HepG2 (cell line): Measurements from ENCODE around the gene CNMD. TPM values are rescaled to one million over a fixed set of nuclear protein-coding genes. Genes with fewer than 3 reads are reported as not detected.

ENCODE experiments used
- ATAC-seq: fragments of 200-7000 bp; cut with Tn5 transposase; 3 replicates; pipeline ENCODE4 v1.9.1; 2020; ENCODE audit warnings: mild to moderate bottlenecking, moderate library complexity
- BruUV-seq: library from RNA; stranded (reverse); fragments of 400-500 nt; replicated peaks from 2 replicates; lab custom pipeline; 2021; lab: Mats Ljungman, UMichigan
- CTCF ChIA-PET: fragments of 300-600 bp; formaldehyde crosslinking; extraction: SDS; loops from one replicate; lab custom pipeline; 2021; ENCODE audit warnings: low total read pairs, inconsistent platforms, low intra/inter-chr PET ratio; lab: Yijun Ruan, JAX
- POLR2A ChIA-PET: fragments of 350-600 bp; sonication (Branson Sonifier 250); formaldehyde crosslinking; loops from one replicate; lab custom pipeline; 2020; ENCODE audit warnings: antibody characterized with exemption, inconsistent platforms; lab: Yijun Ruan, JAX
- DNase-seq: peaks from one replicate; pipeline ENCODE4 v3.0.0-alpha.2; 2015; ENCODE audit warnings: low spot score
- FAIRE-seq: peaks from 3 replicates; lab custom pipeline; 2011; peaks lifted over from hg19 to GRCh38; lab: Jason Lieb, UNC
- H2AFZ ChIP-seq: one replicate; pipeline ENCODE4 v1.6.1; 2011; ENCODE audit warnings: low read length, inconsistent platforms
- H3K27ac ChIP-seq: fragments of 300-600 bp; 3 replicates; pipeline ENCODE4 v1.8.0; 2011; ENCODE audit warnings: mixed run types, mild to moderate bottlenecking, mixed read lengths, low read length, inconsistent platforms; ENCODE audit not compliant: insufficient read depth; ENCODE audit errors: extremely low read length
- H3K27me3 ChIP-seq, 2 experiments: fragments of 200-600 bp in 1 of 2; 2 replicates in 1 of 2; 3 replicates in 1 of 2; pipeline versions ENCODE4 v1.6.0 to v1.8.0; 2011; ENCODE audit warnings: low read length in 2 of 2, mild to moderate bottlenecking in 2 of 2, moderate library complexity in 2 of 2, inconsistent platforms in 1 of 2; ENCODE audit not compliant: insufficient read depth in 2 of 2, control insufficient read depth in 1 of 2
- H3K36me3 ChIP-seq, 2 experiments: fragments of 200-600 bp in 1 of 2; replicated peaks in 1 of 2; 2 replicates in 1 of 2; 3 replicates in 1 of 2; pipeline versions ENCODE4 v1.5.1 to v1.8.0; 2011; ENCODE audit warnings: low read length in 2 of 2, inconsistent platforms in 1 of 2; ENCODE audit not compliant: insufficient read depth in 2 of 2, control insufficient read depth in 1 of 2
- H3K4me1 ChIP-seq: 2 replicates; pipeline ENCODE4 v1.5.1; 2012; ENCODE audit warnings: low read length, inconsistent platforms; ENCODE audit not compliant: insufficient read depth
- H3K4me2 ChIP-seq: 2 replicates; pipeline ENCODE4 v1.6.0; 2011; ENCODE audit warnings: low read depth, low read length, inconsistent platforms
- H3K4me3 ChIP-seq, 3 experiments: fragments of 200-600 bp in 1 of 3; sonication (generic), shearing (Covaris generic) in 1 of 3; replicated peaks in 1 of 3; 2 replicates each; pipeline ENCODE4 v1.5.1; 2011 to 2016; ENCODE audit warnings: low read length in 3 of 3, inconsistent platforms in 2 of 3, low read depth in 2 of 3, mild to moderate bottlenecking in 2 of 3, control low read depth in 1 of 3, mixed read lengths in 1 of 3; ENCODE audit not compliant: insufficient read depth in 1 of 3
- H3K79me2 ChIP-seq: one replicate; pipeline ENCODE4 v1.6.1; 2011; ENCODE audit warnings: low read length, inconsistent platforms; ENCODE audit not compliant: insufficient read depth
- H3K9ac ChIP-seq: 2 replicates; pipeline ENCODE4 v1.6.0; 2011; ENCODE audit warnings: mild to moderate bottlenecking, low read depth, low read length, inconsistent platforms; ENCODE audit not compliant: insufficient read depth
- H3K9me3 ChIP-seq: 2 replicates; pipeline ENCODE4 v1.5.1; 2012; ENCODE audit warnings: mild to moderate bottlenecking, low read length
- H4K20me1 ChIP-seq: 2 replicates; pipeline ENCODE4 v1.6.0; 2011; ENCODE audit warnings: inconsistent platforms, mild to moderate bottlenecking, low read length, moderate library complexity; ENCODE audit not compliant: insufficient read depth
- FOXA3 ChIP-seq: IDR thresholded peaks from 2 replicates; pipeline ENCODE4 v1.6.1; 2016; ENCODE audit warnings: missing genetic modification reagents, missing compliant biosample characterization
- FOXJ3 ChIP-seq: sonication (generic); formaldehyde crosslinking; IDR thresholded peaks from 2 replicates; pipeline ENCODE4 v1.4.0; 2020; ENCODE audit warnings: missing genetic modification reagents, mild to moderate bottlenecking, borderline replicate concordance
- HNF4G ChIP-seq, 2 experiments: sonication (generic) in 1 of 2; formaldehyde crosslinking in 1 of 2; IDR thresholded peaks; 2 replicates each; pipeline versions ENCODE4 v1.4.0 to v1.6.1; 2011 to 2020; ENCODE audit warnings: borderline replicate concordance in 2 of 2, low read depth in 2 of 2, mild to moderate bottlenecking in 2 of 2, low read length in 1 of 2, missing genetic modification reagents in 1 of 2, moderate library complexity in 1 of 2
- MXI1 ChIP-seq: IDR thresholded peaks from 3 replicates; pipeline ENCODE4 v1.6.1; 2012; ENCODE audit warnings: low read depth, low read length, inconsistent platforms, borderline replicate concordance
- NR2F6 ChIP-seq, 2 experiments: IDR thresholded peaks; 2 replicates each; pipeline ENCODE4 v1.6.1; 2016; ENCODE audit warnings: antibody characterized with exemption in 1 of 2, mild to moderate bottlenecking in 1 of 2
- PAWR ChIP-seq: sonication (generic); formaldehyde crosslinking; IDR thresholded peaks from 2 replicates; pipeline ENCODE4 v1.4.0; 2020; ENCODE audit warnings: missing genetic modification reagents, mild to moderate bottlenecking, borderline replicate concordance
- PITX1 ChIP-seq: sonication (generic); formaldehyde crosslinking; IDR thresholded peaks from 2 replicates; pipeline ENCODE4 v1.5.1; 2020; ENCODE audit warnings: mild to moderate bottlenecking, missing genetic modification reagents
- SETDB1 ChIP-seq: sonication (generic); formaldehyde crosslinking; IDR thresholded peaks from 2 replicates; pipeline ENCODE4 v1.5.1; 2020; ENCODE audit warnings: missing genetic modification reagents, mild to moderate bottlenecking, borderline replicate concordance
- SNRNP70 ChIP-seq: fragments of 200-400 bp; formaldehyde crosslinking; IDR thresholded peaks from 2 replicates; pipeline ENCODE4 v1.6.1; 2017; ENCODE audit warnings: mild to moderate bottlenecking, low read depth, low read length, moderate library complexity
- SRSF4 ChIP-seq: fragments of 200-400 bp; formaldehyde crosslinking; IDR thresholded peaks from one replicate; pipeline ENCODE4 v1.6.1; 2018; ENCODE audit warnings: mild to moderate bottlenecking, low read depth, low read length, moderate library complexity; ENCODE audit not compliant: poor library complexity, severe bottlenecking
- U2AF2 ChIP-seq: fragments of 200-400 bp; formaldehyde crosslinking; IDR thresholded peaks from 2 replicates; pipeline ENCODE4 v1.6.1; 2017; ENCODE audit warnings: low read depth, mild to moderate bottlenecking, low read length
- ZNF737 ChIP-seq: sonication (generic); formaldehyde crosslinking; IDR thresholded peaks from 2 replicates; pipeline ENCODE4 v1.5.0; 2020; ENCODE audit warnings: missing genetic modification reagents, mild to moderate bottlenecking, borderline replicate concordance
- ZNF792 ChIP-seq: IDR thresholded peaks from 2 replicates; pipeline ENCODE4 v1.6.1; 2016
- WGBS: methylation state at CpG from one replicate; pipeline ENCODE4 v1.1.6; 2017; ENCODE audit warnings: low lambda C conversion rate; 5-methylcytosine and 5-hydroxymethylcytosine counted together
- in situ Hi-C: cut with HindIII; loops from 2 replicates; pipeline ENCODE4 v1.10.0; 2017; ENCODE audit warnings: low pct_unique_long_range_greater_than_20kb; ENCODE audit not compliant: extremely low pct_ligation_motif_present
- intact Hi-C: fragments of 100-400 bp; cut with micrococcal nuclease; formaldehyde crosslinking; loops from one replicate; pipeline ENCODE4 v1.10.0; 2022; ENCODE audit not compliant: unreplicated experiment
- polyA plus RNA-seq, 8 experiments: library from polyadenylated mRNA; depleted of rRNA in 3 of 8; stranded (reverse) in 7 of 8; unstranded in 1 of 8; fragments of >200 nt; fragmentation: Illumina TruSeq in 4 of 8; extraction: Trizol in 4 of 8; gene quantifications; 2 replicates each; pipeline versions ENCODE4 v1.2.1 to v1.2.3, GENCODE V29; 2011 to 2016; ENCODE audit warnings: low read depth in 4 of 8, missing spikeins in 1 of 8, mixed read lengths in 1 of 8; ENCODE audit not compliant: insufficient read depth in 1 of 8
- total RNA-seq, 5 experiments: library from RNA; depleted of rRNA; stranded (reverse); fragments of >200 nt; fragmentation: Illumina TruSeq; extraction: Trizol; gene quantifications; 2 replicates each; pipeline ENCODE4 v1.2.3, GENCODE V29; 2016; ENCODE audit warnings: low read depth in 1 of 5
- TF ChIP-seq, protein P1 (sequence below), 2 experiments: sonication (generic) in 1 of 2; formaldehyde crosslinking in 1 of 2; IDR thresholded peaks; 2 replicates each; pipeline versions ENCODE4 v1.5.1 to v1.6.1; 2011 to 2020; ENCODE audit warnings: borderline replicate concordance in 1 of 2, low read depth in 1 of 2, low read length in 1 of 2, mild to moderate bottlenecking in 1 of 2, missing genetic modification reagents in 1 of 2, moderate library complexity in 1 of 2
- TF ChIP-seq, protein P2 (sequence below): IDR thresholded peaks from 2 replicates; pipeline ENCODE4 v1.6.1; 2016; ENCODE audit warnings: mild to moderate bottlenecking, missing biosample characterization, missing genetic modification reagents
- TF ChIP-seq, protein P3 (sequence below): sonication (generic); formaldehyde crosslinking; IDR thresholded peaks from 2 replicates; pipeline ENCODE4 v1.4.0; 2020; ENCODE audit warnings: missing genetic modification reagents, borderline replicate concordance
- TF ChIP-seq, protein P4 (sequence below): IDR thresholded peaks from 2 replicates; pipeline ENCODE4 v1.6.1; 2016; ENCODE audit warnings: low read depth, borderline replicate concordance

The CNMD gene
- total and polyA plus RNA-seq, 2 of the 13 experiments (the other 11 are each of a cell fraction or from before 2014, with no cell fraction given) = not detected

DNA sequence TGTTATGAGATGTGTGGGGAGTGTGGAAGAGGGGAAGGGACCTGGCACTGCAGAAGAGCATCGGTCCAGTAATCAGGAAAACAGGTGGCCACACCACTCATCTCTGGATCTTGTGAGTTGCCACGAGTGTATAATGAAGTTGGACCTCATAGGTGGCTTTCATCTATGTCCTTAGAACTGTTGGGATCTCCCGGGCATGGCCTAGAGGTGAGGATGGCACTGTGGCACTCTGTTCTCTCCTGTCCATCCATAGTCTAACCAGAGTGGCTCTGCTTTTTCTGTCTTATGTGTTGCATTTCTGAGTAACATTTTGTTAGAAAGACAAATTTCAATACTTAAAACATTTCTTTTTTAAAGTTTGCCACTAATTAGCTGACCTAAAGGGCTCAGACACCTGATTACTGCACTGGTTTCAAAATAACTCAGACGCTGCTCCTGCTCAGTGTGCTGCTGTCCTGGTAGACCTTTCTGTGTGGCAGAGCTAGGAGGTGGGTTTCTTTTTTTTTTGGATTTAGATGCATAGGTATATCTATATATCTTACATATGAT, 5.5 kb downstream of the CNMD start:
- DNase-seq = no peak
- ChIA-PET CTCF (no interaction called here), POLR2A (no interaction called here)
- Histone ChIP-seq H3K4me1 (no peaks in the 10 kb centered on the region), H3K9me3 (no peaks in the 10 kb centered on the region), H4K20me1 (no peaks in the 10 kb centered on the region), H3K79me2 (no peaks in the 10 kb centered on the region), H3K36me3 (no peaks in the 10 kb centered on the region), H3K4me3 (no peak overlapping the region), H3K27ac (no peak overlapping the region), H3K4me2 (no peak overlapping the region), H3K27me3 (peaks cover 0 to 8% of the 10 kb centered on the region in 2 experiments; a peak in 1 of 5 replicates), H2AFZ (no peak overlapping the region), H3K9ac (no peak overlapping the region)
- no peak for ATAC-seq
- FAIRE-seq = no peak
- no TSS peak for BruUV-seq
- intact Hi-C loops (no loop called here), in situ Hi-C loops (no loop called here)
- 3% methylated on average over 3 of the region's 4 CpGs for WGBS
- no peak for TF ChIP-seq PAWR (CRISPR knock-in tag)
- no peak for TF ChIP-seq PITX1
- TF ChIP-seq, protein P1, sequence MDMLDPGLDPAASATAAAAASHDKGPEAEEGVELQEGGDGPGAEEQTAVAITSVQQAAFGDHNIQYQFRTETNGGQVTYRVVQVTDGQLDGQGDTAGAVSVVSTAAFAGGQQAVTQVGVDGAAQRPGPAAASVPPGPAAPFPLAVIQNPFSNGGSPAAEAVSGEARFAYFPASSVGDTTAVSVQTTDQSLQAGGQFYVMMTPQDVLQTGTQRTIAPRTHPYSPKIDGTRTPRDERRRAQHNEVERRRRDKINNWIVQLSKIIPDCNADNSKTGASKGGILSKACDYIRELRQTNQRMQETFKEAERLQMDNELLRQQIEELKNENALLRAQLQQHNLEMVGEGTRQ (IDR thresholded peaks at IDR 0.05; ENCODE audit: low read depth, low read length) = no peak
- TF ChIP-seq, protein P1 (CRISPR knock-in tag; IDR thresholded peaks at IDR 0.05; ENCODE audit: borderline replicate concordance) = no peak
- TF ChIP-seq HNF4G (IDR thresholded peaks at IDR 0.05; ENCODE audit: borderline replicate concordance, low read depth, low read length) = no peak
- no peak for TF ChIP-seq HNF4G (CRISPR knock-in tag; IDR thresholded peaks at IDR 0.05; ENCODE audit: borderline replicate concordance, low read depth)
- no peak for TF ChIP-seq SRSF4
- no peak for TF ChIP-seq MXI1
- no peak for TF ChIP-seq FOXJ3 (CRISPR knock-in tag)
- TF ChIP-seq, protein P2, sequence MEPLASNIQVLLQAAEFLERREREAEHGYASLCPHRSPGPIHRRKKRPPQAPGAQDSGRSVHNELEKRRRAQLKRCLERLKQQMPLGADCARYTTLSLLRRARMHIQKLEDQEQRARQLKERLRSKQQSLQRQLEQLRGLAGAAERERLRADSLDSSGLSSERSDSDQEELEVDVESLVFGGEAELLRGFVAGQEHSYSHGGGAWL (CRISPR knock-in tag) = no peak
- no peak for TF ChIP-seq SETDB1 (CRISPR knock-in tag)
- no peak for TF ChIP-seq NR2F6 (IDR thresholded peaks at IDR 0.05)
- TF ChIP-seq NR2F6 (CRISPR knock-in tag; IDR thresholded peaks at IDR 0.05) = no peak
- no peak for TF ChIP-seq ZNF792
- no peak for TF ChIP-seq FOXA3 (CRISPR knock-in tag)
- TF ChIP-seq ZNF737 (CRISPR knock-in tag) = no peak
- TF ChIP-seq, protein P3, sequence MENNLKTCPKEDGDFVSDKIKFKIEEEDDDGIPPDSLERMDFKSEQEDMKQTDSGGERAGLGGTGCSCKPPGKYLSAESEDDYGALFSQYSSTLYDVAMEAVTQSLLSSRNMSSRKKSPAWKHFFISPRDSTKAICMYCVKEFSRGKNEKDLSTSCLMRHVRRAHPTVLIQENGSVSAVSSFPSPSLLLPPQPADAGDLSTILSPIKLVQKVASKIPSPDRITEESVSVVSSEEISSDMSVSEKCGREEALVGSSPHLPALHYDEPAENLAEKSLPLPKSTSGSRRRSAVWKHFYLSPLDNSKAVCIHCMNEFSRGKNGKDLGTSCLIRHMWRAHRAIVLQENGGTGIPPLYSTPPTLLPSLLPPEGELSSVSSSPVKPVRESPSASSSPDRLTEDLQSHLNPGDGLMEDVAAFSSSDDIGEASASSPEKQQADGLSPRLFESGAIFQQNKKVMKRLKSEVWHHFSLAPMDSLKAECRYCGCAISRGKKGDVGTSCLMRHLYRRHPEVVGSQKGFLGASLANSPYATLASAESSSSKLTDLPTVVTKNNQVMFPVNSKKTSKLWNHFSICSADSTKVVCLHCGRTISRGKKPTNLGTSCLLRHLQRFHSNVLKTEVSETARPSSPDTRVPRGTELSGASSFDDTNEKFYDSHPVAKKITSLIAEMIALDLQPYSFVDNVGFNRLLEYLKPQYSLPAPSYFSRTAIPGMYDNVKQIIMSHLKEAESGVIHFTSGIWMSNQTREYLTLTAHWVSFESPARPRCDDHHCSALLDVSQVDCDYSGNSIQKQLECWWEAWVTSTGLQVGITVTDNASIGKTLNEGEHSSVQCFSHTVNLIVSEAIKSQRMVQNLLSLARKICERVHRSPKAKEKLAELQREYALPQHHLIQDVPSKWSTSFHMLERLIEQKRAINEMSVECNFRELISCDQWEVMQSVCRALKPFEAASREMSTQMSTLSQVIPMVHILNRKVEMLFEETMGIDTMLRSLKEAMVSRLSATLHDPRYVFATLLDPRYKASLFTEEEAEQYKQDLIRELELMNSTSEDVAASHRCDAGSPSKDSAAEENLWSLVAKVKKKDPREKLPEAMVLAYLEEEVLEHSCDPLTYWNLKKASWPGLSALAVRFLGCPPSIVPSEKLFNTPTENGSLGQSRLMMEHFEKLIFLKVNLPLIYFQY (CRISPR knock-in tag) = no peak
- TF ChIP-seq U2AF2 = no peak
- no peak for TF ChIP-seq SNRNP70
- TF ChIP-seq, protein P4, sequence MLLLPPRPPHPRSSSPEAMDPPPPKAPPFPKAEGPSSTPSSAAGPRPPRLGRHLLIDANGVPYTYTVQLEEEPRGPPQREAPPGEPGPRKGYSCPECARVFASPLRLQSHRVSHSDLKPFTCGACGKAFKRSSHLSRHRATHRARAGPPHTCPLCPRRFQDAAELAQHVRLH (CRISPR knock-in tag) = no peak
